GM18907 (cell line): Measurements from ENCODE around the gene PCGF6.
"Not testable (repeated sequence)": the region's sequence is repeated elsewhere in the genome, so short reads cannot be mapped to it uniquely, and the experiment has no call there.

Source experiments
- ATAC-seq: cut with Tn5 transposase; IDR thresholded peaks from one replicate; pipeline ENCODE4 v1.9.1; 2021; ENCODE audit warnings: mild to moderate bottlenecking, moderate library complexity; ENCODE audit not compliant: unreplicated experiment

Gene PCGF6

DNA sequence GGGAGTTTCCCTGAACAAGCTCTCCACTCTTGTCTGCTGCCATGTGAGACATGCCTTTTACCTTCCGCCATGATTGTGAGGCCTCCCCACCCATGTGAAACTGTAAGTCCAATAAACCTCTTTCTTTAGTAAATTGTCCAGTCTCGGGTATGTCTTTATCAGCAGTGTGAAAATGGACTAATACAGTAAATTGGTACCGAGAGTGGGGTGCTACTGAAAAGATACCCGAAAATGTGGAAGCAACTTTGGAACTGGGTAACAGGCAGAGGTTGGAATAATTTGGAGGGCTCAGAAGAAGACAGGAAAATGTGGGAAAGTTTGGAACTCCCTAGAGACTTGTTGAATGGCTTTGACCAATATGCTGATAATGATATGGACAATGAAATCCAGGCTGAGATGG, 92.0 kb downstream of the PCGF6 start:
- ATAC-seq, result not testable (repeated sequence)

DNA sequence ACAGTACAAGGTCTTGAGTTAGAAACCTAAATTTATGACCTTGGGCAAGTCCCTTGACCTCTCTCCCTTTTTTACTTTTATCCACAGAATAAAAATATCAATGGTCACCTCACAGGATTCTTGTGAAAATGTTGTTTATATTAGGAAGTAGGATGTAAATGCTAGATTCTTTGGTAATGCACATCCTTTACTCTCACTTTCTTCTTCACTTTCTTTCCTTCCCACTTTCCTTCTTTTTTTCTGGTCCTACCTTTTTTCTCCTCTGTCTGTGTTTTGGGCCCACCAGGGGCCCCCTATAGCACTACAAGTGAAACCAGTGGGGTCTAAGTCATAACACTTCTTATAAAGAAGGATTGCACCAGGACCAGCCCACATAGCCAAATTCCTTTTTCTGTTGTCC, 93.1 kb downstream of the PCGF6 start:
- ATAC-seq, result no peak

DNA sequence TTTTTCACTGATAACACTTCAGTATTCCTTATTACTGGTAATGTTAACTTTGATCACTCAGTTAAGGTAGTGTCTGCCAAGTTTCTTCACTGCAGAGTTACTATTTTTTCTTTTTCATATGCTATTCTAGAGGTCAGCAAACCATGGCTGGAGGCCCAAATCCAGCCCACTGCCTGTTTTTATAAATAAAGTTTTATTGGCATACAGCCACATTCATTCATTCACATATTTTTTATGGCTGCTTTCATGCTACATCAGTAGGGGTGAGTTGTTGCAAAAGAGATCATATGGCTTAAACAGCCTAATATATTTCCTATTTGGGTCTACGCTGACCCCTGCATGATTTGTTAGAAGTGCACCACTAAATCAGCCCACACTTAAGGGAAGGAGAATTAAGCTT, 94.3 kb downstream of the PCGF6 start:
- no peak for ATAC-seq

DNA sequence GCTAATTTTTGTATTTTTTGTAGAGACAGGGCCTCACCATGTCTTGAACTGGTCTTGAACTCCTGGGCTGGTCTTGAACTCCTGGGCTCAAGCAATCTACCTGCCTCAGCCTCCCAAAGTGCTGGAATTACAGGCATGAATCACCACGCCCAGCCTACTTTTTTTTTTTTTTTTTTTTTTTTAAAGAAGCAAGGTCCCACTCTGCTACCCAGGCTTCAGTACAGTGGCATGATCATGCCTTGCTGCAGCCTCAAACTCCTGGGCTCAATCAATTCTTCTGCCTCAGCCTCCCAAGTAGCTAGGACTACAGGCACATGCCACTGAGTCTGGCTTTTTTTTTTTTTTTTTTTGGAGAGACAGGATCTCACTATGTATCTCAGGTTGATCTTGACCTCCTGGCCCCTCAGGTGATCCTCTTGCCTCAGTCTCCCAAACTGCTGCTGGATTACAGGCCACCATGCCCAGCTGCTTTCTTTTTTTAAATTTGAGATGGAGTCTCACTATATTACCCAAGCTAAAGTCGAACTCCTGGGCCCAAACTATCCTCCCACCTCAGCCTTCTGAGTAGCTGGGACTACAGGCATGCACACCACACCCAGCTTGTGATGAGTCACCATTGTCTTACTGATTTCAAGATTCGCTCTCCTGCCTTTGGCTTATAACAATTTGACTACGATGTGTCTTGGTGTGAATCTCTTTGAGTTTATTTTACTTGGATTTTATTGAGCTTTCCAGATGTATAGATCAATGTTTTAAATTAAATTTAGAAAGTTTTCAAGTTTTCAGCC, 96.2 kb downstream of the PCGF6 start:
- ATAC-seq, result no peak

DNA sequence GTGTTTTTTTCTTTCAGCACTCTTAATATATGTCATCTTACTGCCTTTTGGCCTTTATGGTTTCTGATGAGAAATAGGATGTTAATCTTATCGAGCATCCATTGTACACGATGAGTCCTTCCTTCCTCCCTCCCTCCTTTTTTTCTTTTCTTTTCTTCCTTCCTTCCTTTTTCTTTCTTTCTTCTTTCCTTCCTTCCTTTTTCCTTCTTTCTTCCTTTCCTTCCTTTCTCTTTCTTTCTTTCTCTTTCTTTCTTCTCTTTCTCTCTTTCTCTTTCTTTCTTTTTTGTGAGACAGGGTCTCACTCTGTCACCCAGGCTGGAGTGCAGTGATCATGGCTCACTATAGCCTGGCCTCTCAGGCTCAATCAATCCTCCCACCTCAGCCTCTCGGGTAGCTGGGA, 96.8 kb downstream of the PCGF6 start:
- no peak for ATAC-seq
